GM12864 (cell line): Measurements from ENCODE around the gene SIPA1L3.

Experiments used
- DNase-seq: peaks from one replicate; pipeline ENCODE4 v3.0.0-alpha.2; 2011; ENCODE audit warnings: low read depth
- H3K4me3 ChIP-seq: 2 replicates; pipeline ENCODE4 v1.5.1; 2011; ENCODE audit warnings: mild to moderate bottlenecking, low read depth, low read length, control low read depth
- TF ChIP-seq, protein P1 (sequence below): IDR thresholded peaks from 2 replicates; pipeline ENCODE4 v1.5.1; 2011; ENCODE audit warnings: low read depth, mild to moderate bottlenecking, moderate library complexity, low read length, control low read depth, inconsistent platforms; ENCODE audit errors: missing control alignments

The SIPA1L3 gene

DNA sequence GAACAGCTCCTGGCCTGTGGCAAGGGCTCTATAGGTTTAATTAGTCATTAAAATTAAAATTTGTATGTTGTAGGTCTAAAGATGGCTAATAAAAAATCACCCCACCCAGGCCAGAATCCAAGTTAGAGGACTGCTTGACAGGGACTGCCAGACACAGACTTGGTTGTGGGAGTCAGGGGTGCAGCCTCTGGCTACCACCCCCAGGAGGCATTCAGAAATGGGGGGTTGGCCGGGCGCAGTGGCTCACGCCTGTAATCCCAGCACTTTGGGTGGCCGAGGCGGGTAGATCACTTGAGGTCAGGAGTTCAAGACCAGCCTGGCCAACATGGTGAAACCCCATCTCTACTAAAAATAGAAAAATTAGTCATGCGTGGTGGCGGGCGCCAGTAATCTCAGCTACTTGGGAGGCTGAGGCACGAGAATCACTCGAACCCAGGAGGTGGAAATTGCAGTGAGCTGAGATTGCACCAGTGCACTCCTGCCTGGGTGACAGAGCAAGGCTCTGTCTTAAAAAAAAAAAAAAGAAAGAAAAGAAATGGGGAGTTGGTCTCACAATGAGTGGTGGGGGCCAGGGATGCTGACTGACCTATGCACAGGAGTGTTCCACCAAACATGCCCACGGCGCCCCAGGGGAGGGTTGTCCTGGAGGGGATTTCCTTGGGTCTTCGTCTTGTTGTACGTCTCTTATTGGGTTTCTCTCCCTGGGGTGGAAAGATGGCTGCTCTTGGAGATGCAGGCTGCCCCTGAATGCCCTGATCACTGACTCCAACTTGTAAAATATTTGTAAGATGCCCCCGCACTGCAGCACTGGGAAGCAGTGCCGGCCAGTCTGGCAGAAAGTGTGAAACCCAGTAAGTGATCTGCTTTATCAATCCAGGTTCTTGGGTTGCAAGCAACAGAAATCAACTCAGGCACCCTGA, 68.8 kb downstream of the SIPA1L3 start:
- TF ChIP-seq, protein P1, sequence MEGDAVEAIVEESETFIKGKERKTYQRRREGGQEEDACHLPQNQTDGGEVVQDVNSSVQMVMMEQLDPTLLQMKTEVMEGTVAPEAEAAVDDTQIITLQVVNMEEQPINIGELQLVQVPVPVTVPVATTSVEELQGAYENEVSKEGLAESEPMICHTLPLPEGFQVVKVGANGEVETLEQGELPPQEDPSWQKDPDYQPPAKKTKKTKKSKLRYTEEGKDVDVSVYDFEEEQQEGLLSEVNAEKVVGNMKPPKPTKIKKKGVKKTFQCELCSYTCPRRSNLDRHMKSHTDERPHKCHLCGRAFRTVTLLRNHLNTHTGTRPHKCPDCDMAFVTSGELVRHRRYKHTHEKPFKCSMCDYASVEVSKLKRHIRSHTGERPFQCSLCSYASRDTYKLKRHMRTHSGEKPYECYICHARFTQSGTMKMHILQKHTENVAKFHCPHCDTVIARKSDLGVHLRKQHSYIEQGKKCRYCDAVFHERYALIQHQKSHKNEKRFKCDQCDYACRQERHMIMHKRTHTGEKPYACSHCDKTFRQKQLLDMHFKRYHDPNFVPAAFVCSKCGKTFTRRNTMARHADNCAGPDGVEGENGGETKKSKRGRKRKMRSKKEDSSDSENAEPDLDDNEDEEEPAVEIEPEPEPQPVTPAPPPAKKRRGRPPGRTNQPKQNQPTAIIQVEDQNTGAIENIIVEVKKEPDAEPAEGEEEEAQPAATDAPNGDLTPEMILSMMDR = no peak
- H3K4me3 ChIP-seq = no peak overlapping the region
- no peak for DNase-seq

DNA sequence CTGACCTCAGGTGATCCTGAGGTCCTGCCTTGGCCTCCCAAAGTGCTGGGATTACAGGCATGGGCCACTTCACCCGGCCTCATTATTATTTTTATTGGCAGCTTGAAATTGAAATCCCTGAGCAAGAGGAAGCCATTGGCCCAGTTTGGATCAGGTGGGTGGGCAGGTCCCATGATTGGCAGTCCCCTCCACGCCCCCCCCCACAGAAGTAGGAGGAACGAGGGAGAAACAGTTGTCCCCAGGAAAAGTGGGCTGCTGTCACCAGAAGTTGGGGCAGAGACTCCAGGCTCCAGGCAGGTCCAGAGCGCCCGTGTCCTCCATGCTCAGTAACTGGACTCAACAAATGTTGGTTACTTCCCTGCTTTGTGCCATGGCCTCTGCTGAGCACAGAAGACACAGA, 70.4 kb downstream of the SIPA1L3 start:
- TF ChIP-seq, protein P1 = no peak
- no peak overlapping the region for H3K4me3 ChIP-seq
- DNase-seq = no peak

DNA sequence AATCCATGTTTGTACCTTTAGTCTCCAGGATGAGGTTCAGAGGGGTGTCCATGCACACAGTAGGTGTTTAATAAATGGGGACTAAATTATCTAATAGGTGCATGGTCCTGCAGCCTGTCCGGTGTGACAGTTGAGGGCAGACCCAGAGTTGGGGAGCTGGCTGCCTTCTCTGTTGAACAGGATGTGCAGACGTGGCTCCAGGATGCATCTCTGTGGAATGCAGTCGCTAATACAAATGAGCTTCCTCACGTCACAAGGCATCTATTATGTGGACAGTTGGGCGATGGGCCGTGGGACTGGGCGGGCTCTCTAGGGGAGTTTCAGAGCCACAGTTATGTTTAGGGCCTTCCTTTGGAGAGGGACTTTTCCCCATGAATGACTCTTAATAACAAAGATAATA, 71.0 kb downstream of the SIPA1L3 start:
- no peak overlapping the region for H3K4me3 ChIP-seq
- no peak for DNase-seq
- TF ChIP-seq, protein P1 = no peak

DNA sequence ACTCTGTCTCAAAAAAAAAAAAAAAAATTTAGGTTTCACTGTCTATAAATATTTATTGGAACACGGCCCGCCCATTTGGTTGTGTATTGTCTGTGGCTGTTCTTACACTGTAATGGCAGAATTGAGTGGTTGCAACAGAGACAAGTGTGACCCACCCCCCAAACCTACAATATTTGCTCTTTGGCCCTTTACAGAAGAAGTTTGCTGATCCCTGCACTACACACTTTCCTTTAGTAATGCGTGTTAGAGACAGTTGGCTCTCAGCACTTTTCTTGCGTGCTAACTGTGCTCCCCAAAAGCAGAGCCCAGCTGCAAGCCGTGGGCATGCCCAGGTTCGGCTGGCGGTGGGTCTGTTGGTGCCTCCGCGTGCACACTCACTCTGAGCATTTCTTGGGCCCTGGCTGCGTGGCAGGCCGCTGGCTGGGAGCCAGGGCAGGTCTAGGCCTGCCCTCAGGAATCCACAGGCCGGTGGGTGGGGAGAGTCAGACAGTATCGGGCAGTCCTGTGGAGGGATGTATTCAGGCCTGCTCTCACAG, 72.6 kb downstream of the SIPA1L3 start:
- peak; percentile 72 for DNase-seq
- TF ChIP-seq, protein P1 = no peak
- H3K4me3 ChIP-seq = peak overlapping the region; percentile 32; the same call in 1 of the 2 replicates

DNA sequence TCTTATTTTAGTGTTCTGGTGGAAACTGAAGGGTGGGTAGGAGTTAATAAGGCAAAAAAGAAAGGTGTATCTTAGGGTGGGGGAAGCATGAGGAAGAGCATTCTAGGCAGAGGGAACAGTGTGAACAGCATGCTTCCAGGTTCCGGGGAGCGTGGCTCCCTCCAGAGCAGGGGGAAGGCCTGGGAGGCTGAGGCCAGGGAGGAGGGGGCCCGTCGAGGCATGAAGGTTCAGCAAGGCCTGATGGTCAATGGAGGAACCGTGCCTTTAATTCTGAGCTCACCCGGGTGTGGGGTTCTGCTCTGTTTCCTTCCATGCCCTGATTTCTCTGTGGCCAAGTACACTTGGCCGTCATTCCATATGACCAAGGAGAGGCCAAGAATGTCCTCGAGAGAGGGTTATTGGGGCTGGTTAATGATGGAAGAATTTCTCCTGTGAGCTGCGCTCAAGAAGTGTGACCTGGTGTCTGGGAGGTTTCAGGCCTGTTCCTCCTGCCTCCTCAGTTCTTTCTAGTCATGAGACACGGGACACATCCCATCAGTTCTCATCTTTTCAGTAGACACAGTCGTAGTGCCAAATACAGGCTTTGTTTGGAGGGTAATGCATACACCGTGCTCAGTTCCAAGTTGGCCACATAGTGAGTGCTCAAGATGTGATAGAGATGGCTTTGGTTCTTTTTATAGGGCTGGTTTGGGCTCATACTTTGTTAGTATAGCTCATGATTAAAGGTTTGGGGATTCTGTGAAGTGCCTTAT, 73.6 kb downstream of the SIPA1L3 start:
- TF ChIP-seq, protein P1 = no peak
- no peak for DNase-seq
- H3K4me3 ChIP-seq = no peak overlapping the region; the same call in 1 of the 2 replicates

DNA sequence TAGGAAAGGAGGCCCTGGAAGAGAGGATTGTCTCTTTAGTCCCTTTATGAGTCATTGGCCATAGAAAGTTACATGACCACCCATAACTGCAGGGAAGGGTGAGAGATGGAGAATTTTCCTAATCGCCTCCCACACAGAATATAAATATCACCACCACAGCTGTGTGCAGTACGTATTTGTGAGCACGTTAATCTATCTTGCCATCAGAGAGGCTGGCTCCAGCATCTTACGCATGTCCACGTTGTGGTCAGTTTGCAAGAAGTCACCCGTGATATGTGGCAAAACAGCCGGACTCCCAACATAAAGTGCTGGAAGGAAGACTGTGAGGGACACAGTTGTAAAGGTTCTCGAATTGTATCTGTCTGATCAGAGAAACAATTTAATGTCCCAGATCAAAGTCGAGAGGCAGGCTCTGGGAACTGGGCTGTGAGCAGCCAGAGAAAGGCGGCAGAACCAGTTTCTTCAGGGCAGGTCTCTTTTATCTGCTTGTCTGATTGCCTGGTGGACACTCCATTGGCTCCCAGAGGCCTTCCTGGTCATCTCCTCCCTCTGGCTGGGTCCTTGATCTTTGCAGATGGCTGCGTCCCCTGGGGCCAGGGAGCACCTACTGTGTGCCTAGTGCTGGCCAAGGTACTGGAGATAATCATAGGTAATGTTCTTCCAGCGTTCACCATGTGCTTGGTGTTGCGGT, 74.9 kb downstream of the SIPA1L3 start:
- H3K4me3 ChIP-seq = no peak overlapping the region
- DNase-seq = no peak
- TF ChIP-seq, protein P1 = no peak
